Gastroesophageal sphincter (tissue), 3 donors: Measurements from ENCODE around the gene CHMP1B.

Experiments used
- EP300 ChIP-seq: sonication (generic); formaldehyde crosslinking; IDR thresholded peaks from one replicate; pipeline ENCODE4 v1.6.1; 2017; ENCODE audit warnings: antibody characterized with exemption, mild to moderate bottlenecking
- POLR2A ChIP-seq, 2 donors: fragments of 450-650 bp; IDR thresholded peaks; one replicate each; pipeline ENCODE4 v1.6.1; 2017; ENCODE audit warnings: antibody characterized with exemption in 2 of 2, mild to moderate bottlenecking in 2 of 2, moderate library complexity in 1 of 2
- POLR2AphosphoS5 ChIP-seq: sonication (generic); formaldehyde crosslinking; IDR thresholded peaks from one replicate; pipeline ENCODE4 v1.6.1; 2017; ENCODE audit warnings: antibody characterized with exemption
- TF ChIP-seq, protein P1 (sequence below), 4 experiments: fragments of 200-600 bp in 2 of 4; fragments of 450-650 bp in 2 of 4; sonication (generic) in 1 of 4; IDR thresholded peaks; one replicate each; pipeline ENCODE4 v1.5.1; 2017 to 2019; ENCODE audit warnings: antibody characterized with exemption in 4 of 4, mild to moderate bottlenecking in 2 of 4, moderate library complexity in 2 of 4

DNA sequence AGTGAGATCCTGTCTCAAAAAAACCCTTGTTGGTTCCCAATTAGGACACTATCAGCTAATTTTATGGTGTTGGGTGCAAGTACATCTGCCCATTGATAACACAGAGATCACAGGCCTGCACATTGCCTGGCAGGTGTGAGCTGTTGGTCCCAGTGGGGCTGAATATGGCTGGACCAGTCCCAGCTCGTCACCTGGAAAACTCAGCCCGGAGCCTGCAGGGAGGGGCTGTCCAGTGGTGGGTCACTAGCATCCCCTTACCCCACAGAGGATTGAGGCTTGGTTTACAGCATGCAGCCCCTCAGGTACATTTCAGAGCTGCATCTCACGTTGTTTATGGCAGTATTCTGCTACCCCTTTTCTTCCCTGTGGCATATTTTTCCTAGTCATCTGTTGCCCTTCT, 40.8 kb upstream of the CHMP1B start:
- TF ChIP-seq, protein P1, sequence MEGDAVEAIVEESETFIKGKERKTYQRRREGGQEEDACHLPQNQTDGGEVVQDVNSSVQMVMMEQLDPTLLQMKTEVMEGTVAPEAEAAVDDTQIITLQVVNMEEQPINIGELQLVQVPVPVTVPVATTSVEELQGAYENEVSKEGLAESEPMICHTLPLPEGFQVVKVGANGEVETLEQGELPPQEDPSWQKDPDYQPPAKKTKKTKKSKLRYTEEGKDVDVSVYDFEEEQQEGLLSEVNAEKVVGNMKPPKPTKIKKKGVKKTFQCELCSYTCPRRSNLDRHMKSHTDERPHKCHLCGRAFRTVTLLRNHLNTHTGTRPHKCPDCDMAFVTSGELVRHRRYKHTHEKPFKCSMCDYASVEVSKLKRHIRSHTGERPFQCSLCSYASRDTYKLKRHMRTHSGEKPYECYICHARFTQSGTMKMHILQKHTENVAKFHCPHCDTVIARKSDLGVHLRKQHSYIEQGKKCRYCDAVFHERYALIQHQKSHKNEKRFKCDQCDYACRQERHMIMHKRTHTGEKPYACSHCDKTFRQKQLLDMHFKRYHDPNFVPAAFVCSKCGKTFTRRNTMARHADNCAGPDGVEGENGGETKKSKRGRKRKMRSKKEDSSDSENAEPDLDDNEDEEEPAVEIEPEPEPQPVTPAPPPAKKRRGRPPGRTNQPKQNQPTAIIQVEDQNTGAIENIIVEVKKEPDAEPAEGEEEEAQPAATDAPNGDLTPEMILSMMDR (IDR thresholded peaks at IDR 0.05): no peak
- TF ChIP-seq POLR2A (IDR thresholded peaks at IDR 0.05) (no peak), POLR2AphosphoS5 (no peak), EP300 (no peak)
